ENCODE results near the gene PTPRD.

DNA sequence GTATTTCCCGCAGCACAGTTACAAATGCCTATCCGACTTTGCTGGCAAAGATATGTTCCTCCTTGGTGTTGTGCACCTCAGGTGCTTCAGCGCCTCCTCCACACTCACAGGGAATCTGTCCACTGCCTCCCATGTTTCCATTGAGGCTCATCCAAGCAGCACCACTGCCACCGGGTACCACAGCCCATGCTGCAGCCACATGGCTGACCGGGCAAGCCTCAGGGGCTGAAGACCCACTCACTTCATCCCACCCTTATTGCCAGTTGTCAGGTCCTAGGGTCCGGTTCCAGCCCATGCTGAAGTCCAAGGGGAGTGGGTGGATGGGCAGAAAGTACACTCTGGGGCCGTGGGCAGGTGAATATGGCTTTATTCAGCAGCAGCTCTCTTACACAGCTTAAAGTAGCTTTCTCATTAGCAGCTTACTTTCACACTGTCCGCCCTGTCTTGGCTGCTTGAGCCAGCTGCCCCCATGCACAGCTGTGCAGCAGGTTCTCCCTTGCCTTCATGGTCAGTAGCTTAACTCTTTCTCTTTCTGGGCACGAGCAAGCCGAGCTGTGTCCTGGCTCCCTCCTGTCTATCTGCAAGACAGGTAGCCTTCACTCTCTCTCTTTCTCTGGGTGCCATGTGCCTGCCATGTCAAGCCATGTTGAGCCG lies 1052.3 kb downstream of the PTPRD start:
- TF ChIP-seq POLR2AphosphoS5 (IDR thresholded peaks at IDR 0.05; ENCODE audit: borderline replicate concordance, low read depth, low read length) (no peak), EZH2 (IDR thresholded peaks at IDR 0.05) (no peak), FOXP2 (optimal IDR thresholded peaks at IDR 0.05; ENCODE audit: control extremely low read depth, extremely low read length, insufficient read depth) (no peak)
